Stomach (tissue), 19 donors: ENCODE measurements around the gene AMPH. TPM values are rescaled to one million over a fixed set of nuclear protein-coding genes. Genes with fewer than 3 reads are reported as not detected.

ENCODE experiments used
- DNase-seq, 2 donors: peaks; one replicate each; pipeline versions ENCODE4 v3.0.0 to v3.0.0-alpha.2; 2013 to 2019
- H3K27ac ChIP-seq, 5 donors: fragments of 200-600 bp in 4 of 5; sonication (generic) in 4 of 5; one replicate each; pipeline ENCODE4 v1.5.1; 2013 to 2019; ENCODE audit warnings: mild to moderate bottlenecking in 1 of 5, moderate library complexity in 1 of 5
- H3K27me3 ChIP-seq, 3 donors: fragments of 200-600 bp; sonication (generic); one replicate each; pipeline ENCODE4 v1.5.1; 2017 to 2019; ENCODE audit warnings: mixed run types in 1 of 3
- H3K36me3 ChIP-seq, 4 donors: fragments of 200-600 bp; sonication (generic); 1 replicate in 3 of 4; 2 replicates in 1 of 4; pipeline ENCODE4 v1.5.1; 2016 to 2019
- H3K4me1 ChIP-seq, 4 donors: fragments of 200-600 bp; sonication (generic); one replicate each; pipeline ENCODE4 v1.5.1; 2016 to 2019
- H3K4me3 ChIP-seq, 4 donors: fragments of 200-600 bp; sonication (generic) in 3 of 4; one replicate each; pipeline ENCODE4 v1.5.1; 2016 to 2019; ENCODE audit warnings: mild to moderate bottlenecking in 1 of 4
- H3K9me3 ChIP-seq, 4 donors: fragments of 200-600 bp; sonication (generic); one replicate each; pipeline ENCODE4 v1.5.1; 2016 to 2019
- CTCF ChIP-seq, 7 experiments: fragments of 450-650 bp in 4 of 7; fragments of 200-600 bp in 3 of 7; sonication (generic) in 3 of 7; IDR thresholded peaks; one replicate each; pipeline ENCODE4 v1.5.1; 2016 to 2019; ENCODE audit warnings: antibody characterized with exemption in 7 of 7, control low read depth in 2 of 7, mild to moderate bottlenecking in 1 of 7
- EP300 ChIP-seq: sonication (generic); formaldehyde crosslinking; IDR thresholded peaks from one replicate; pipeline ENCODE4 v1.6.1; 2017; ENCODE audit warnings: antibody characterized with exemption
- POLR2A ChIP-seq, 4 donors: fragments of 450-650 bp; IDR thresholded peaks; one replicate each; pipeline ENCODE4 v1.6.1; 2016; ENCODE audit warnings: antibody characterized with exemption in 4 of 4, control low read depth in 2 of 4, mild to moderate bottlenecking in 1 of 4, moderate library complexity in 1 of 4
- POLR2AphosphoS5 ChIP-seq, 3 donors: sonication (generic); formaldehyde crosslinking; IDR thresholded peaks; one replicate each; pipeline ENCODE4 v1.6.1; 2016; ENCODE audit warnings: antibody characterized with exemption in 3 of 3
- WGBS, 5 donors: extraction: QIAGEN DNeasy Blood & Tissue Kit in 3 of 5; methylation state at CpG; one replicate each; pipeline versions ENCODE4 v1.1.5 to v1.1.7; 2013 to 2018; 5-methylcytosine and 5-hydroxymethylcytosine counted together
- intact Hi-C: fragments of 100-400 bp; cut with DNase I; formaldehyde crosslinking; loops from one replicate; pipeline ENCODE4 v1.15.1; 2023; ENCODE audit warnings: low total_unique reads
- long read RNA-seq, 10 donors: transcript quantifications; one replicate each; lab custom pipeline, GENCODE V29; 2026
- polyA plus RNA-seq, 3 donors: library from polyadenylated mRNA; stranded (reverse); fragments of 200-250 nt; gene quantifications; one replicate each; pipeline ENCODE4 v1.2.3, GENCODE V29; 2013
- total RNA-seq, 5 donors: library from RNA; depleted of rRNA; stranded (reverse); fragments of >200 nt; gene quantifications; one replicate each; pipeline versions ENCODE4 v1.1.0 to v1.2.3, GENCODE V29; 2014 to 2016
- donor health status: healthy with polysubstance abuse.
- donor health status: Bipolar disorder and iron deficiency.
- donor health status: healthy.

AMPH gene
- 10 to 100 TPM in 2 of 5 donors, 1 to 10 TPM in 2, not detected in 1; 2.2 to 13.0 (median 8.7) TPM for total RNA-seq
- 1 to 10 TPM in 2 of 3 donors, under 1 TPM in 1; 0.80 to 6.2 (median 3.1) TPM for polyA plus RNA-seq
- long read RNA-seq, donor 1, result 0 reads
- long read RNA-seq, donor 2, result 0 reads
- long read RNA-seq, donor 3, result 0 reads
- long read RNA-seq, donor 4, result 0 reads
- long read RNA-seq, donor 5, transcript AMPH-201 (20 exons, 3,145 nt), result major isoform, 5 of 5 reads
- long read RNA-seq, donor 5, partial matches to known transcripts, result 0 of 5 reads
- long read RNA-seq, donor 5, other reads (novel, unspliced or antisense), result 0 of 5 reads
- long read RNA-seq, donor 6, result 0 reads
- long read RNA-seq, donor 7, result 0 reads
- long read RNA-seq, donor 8, result 0 reads
- long read RNA-seq, donor 9, partial matches to known transcripts, result 0 of 1 reads
- long read RNA-seq, donor 9, other reads (novel, unspliced or antisense), result 0 of 1 reads
- long read RNA-seq, donor 10, result 0 reads

GRCh38 chr7:38630720-38631673 lies at the start of gene AMPH:
AMPH (minus strand) TSS chr7:38631373; CDS start chr7:38631351, 22 bp downstream.
- intact Hi-C loops, result no loop called here
- H3K27ac ChIP-seq, result peak within 1 kb of the TSS in 1 of 5 donors; percentile 67
- 2 to 5% (median 3%) methylated on average over 72 to 105 of the region's 105 CpGs for WGBS, 5 donors
- H3K36me3 ChIP-seq, result no peaks in the 10 kb centered on the region
- H3K4me3 ChIP-seq, result peak within 1 kb of the TSS; percentile 50 to 56 (median 53)
- TF ChIP-seq POLR2A (IDR thresholded peaks at IDR 0.05) (no peak), POLR2AphosphoS5 (IDR thresholded peaks at IDR 0.05) (no peak), EP300 (no peak), CTCF (IDR thresholded peaks at IDR 0.05) (no peak)
- H3K9me3 ChIP-seq, result peaks cover 0 to 9% (median 0%) of the 10 kb centered on the region in 4 donors
- peaks cover 0 to 45% (median 26%) of the 10 kb centered on the region in 3 donors for H3K27me3 ChIP-seq
- peak in 1 of 2 donors; percentile 88 for DNase-seq
- H3K4me1 ChIP-seq, result peaks cover 0 to 18% (median 9%) of the 10 kb centered on the region in 4 donors

DNA sequence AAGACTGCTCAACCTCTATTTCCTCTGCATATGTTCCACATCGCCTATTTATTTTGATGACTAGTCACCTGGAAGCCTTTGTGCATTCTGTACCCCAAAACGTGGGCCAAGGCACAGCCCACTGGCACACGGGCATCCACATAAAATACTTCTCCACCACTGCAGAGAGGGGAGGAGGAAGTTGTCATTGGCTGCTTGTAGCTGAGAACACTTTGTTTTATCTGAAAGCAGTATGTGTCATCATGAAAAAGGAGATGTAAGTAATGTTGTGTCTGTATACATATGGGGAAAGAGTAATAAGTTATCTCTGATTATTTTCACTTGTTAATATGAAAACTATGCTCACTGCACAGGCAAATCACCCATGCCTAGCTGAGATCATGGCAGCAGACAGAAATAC lies 48.2 kb upstream of the AMPH start:
- Histone ChIP-seq H3K27ac (no peak overlapping the region), H3K9me3 (no peaks in the 10 kb centered on the region), H3K27me3 (no peaks in the 10 kb centered on the region), H3K36me3 (no peaks in the 10 kb centered on the region), H3K4me3 (no peak overlapping the region), H3K4me1 (peaks cover 0 to 5% (median 0%) of the 10 kb centered on the region in 4 donors)
- no peak for DNase-seq
- 52 to 70% (median 59%) methylated on average over 3 of the region's 3 CpGs for WGBS, 5 donors
- intact Hi-C loops, result no loop called here
- TF ChIP-seq CTCF (IDR thresholded peaks at IDR 0.05) (no peak), POLR2AphosphoS5 (IDR thresholded peaks at IDR 0.05) (no peak), POLR2A (IDR thresholded peaks at IDR 0.05) (no peak), EP300 (no peak)

GRCh38 chr7:38678698-38679054 lies 47.5 kb upstream of the AMPH start:
- H3K9me3 ChIP-seq, result no peaks in the 10 kb centered on the region
- peaks cover 0 to 5% (median 0%) of the 10 kb centered on the region in 4 donors for H3K4me1 ChIP-seq
- intact Hi-C loops, result no loop called here
- no peak for TF ChIP-seq POLR2AphosphoS5 (IDR thresholded peaks at IDR 0.05)
- no peak for TF ChIP-seq CTCF (IDR thresholded peaks at IDR 0.05)
- no peak for TF ChIP-seq EP300
- no peak for TF ChIP-seq POLR2A (IDR thresholded peaks at IDR 0.05)
- no peaks in the 10 kb centered on the region for H3K27me3 ChIP-seq
- no peak overlapping the region for H3K4me3 ChIP-seq
- no peaks in the 10 kb centered on the region for H3K36me3 ChIP-seq
- DNase-seq, result no peak
- 57 to 90% (median 79%) methylated on average over 1 of the region's 1 CpG for WGBS, 5 donors
- no peak overlapping the region for H3K27ac ChIP-seq
